ENCODE measurements around the gene VCAN.

The VCAN gene

DNA sequence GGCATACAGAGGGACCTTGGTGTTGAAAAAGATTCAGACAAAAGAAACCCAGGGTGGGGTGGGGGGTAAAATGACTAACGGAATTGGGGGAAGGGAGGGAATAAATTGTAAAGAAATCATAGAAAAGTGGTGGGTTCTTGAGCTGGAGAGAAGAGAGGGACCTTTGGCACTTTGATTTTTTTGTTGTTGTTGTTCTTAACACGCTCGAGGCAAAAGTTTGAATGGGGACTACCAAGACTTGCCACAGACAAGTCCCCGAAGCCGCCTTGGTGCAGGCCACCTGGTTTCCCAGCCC lies 616 bp downstream of the VCAN start:
- Histone ChIP-seq H3K4ac (ENCODE audit: low read length) (no peak overlapping the region), H2BK12ac (ENCODE audit: low read length) (no peak overlapping the region), H3K36me3 (replicated peaks in 1 of 2; ENCODE audit: control insufficient read depth in 2 of 2, insufficient read depth in 2 of 2, low read length in 2 of 2) (peaks cover 0 to 29% of the 10 kb centered on the region in 2 donors), H2AFZ (ENCODE audit: low read length) (no peak overlapping the region), H3K9ac (ENCODE audit: low read depth, low read length, poor library complexity) (peak overlapping the region; percentile 99), H3K27ac (replicated peaks; ENCODE audit: low read length) (peak overlapping the region; percentile 94), H3K23ac (ENCODE audit: low read depth, low read length, poor library complexity) (peak overlapping the region; percentile 69), H3K27me3 (ENCODE audit: control insufficient read depth in 3 of 3, insufficient read depth in 3 of 3, low read depth in 1 of 3, low read length in 3 of 3) (no peaks in the 10 kb centered on the region), H3K79me1 (ENCODE audit: low read depth, low read length) (no peaks in the 10 kb centered on the region), H2AK5ac (ENCODE audit: low read depth, low read length) (peak overlapping the region; percentile 23), H3K4me1 (ENCODE audit: control insufficient read depth in 2 of 2, insufficient read depth in 1 of 2, low read depth in 1 of 2, low read length in 2 of 2) (peaks cover 9 to 33% of the 10 kb centered on the region in 2 donors), H3K9me3 (replicated peaks in 1 of 2; ENCODE audit: control insufficient read depth in 2 of 2, insufficient read depth in 1 of 2, low read depth in 1 of 2, low read length in 2 of 2) (peaks cover 0 to 2% of the 10 kb centered on the region in 2 donors), H3K14ac (ENCODE audit: low read length) (peak overlapping the region; percentile 94), H3K18ac (ENCODE audit: low read length) (peak overlapping the region; percentile 99), H4K91ac (ENCODE audit: low read depth, low read length, poor library complexity) (peak overlapping the region; percentile 87), H3K4me3 (ENCODE audit: low read length in 2 of 2) (peak overlapping the region; percentile 87 to 88), H2BK5ac (ENCODE audit: low read length) (peak overlapping the region; percentile 33), H4K8ac (ENCODE audit: low read depth, low read length) (no peak overlapping the region), H3K4me2 (ENCODE audit: insufficient read depth, low read length, poor library complexity, severe bottlenecking) (peak overlapping the region; percentile 91), H2BK15ac (ENCODE audit: low read length) (peak overlapping the region; percentile 95), H2BK120ac (ENCODE audit: low read depth, low read length) (peak overlapping the region; percentile 98)
- WGBS, 2 donors (ENCODE audit: extremely low coverage in 2 of 2, insufficient read length in 2 of 2, insufficient replicate concordance in 1 of 2) = no CpG with 5 or more reads among the region's 5 CpGs
- no peak for DNase-seq (ENCODE audit: low spot score)

DNA sequence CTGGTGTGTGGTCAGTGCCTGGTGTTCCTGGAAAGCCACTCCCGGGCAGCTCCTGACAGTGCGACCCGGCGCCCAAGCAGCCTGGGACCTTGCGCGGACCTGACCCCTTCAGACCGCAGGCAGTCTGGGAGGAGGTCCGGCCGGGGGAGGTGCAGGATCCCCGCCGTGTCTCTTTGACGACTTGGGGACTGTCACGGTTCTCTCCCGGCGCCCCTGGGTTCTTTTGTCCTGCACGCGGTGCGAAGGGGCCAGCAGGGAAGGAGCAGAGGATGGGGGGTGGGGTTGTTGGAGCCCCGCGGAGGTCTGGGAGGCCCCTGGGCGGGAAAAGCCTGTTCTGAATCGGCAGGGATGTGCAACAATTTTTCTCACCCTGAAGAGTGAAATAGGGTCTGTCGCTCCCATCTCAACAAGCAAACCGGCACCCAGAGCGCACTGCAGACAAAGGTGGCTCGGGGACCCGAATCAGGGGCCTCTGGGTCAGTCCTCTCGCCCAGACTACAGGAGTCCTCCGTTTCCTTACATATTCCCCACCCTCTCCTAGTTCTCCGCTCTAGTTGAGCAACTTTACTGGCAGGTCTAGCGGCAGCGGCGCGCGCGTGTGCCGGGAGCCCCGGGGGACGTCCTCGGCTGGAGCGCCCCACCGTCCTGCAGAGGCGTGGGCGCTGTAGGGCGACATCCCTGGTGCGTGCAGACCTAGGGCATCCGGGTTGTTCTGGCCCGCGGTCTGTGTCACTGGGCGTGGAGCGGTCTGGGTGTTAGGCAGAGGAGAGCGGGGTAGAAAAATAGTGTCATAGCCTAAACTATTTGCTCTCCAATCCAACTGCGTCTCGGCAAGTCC lies 1.2 kb downstream of the VCAN start:
- Histone ChIP-seq H2BK120ac (ENCODE audit: low read depth, low read length) (peak overlapping the region; percentile 98), H3K79me1 (ENCODE audit: low read depth, low read length) (no peaks in the 10 kb centered on the region), H3K36me3 (replicated peaks in 1 of 2; ENCODE audit: control insufficient read depth in 2 of 2, insufficient read depth in 2 of 2, low read length in 2 of 2) (peaks cover 0 to 35% of the 10 kb centered on the region in 2 donors), H2BK12ac (ENCODE audit: low read length) (no peak overlapping the region), H3K4ac (ENCODE audit: low read length) (peak overlapping the region; percentile 58), H2AK5ac (ENCODE audit: low read depth, low read length) (peak overlapping the region; percentile 23), H2AFZ (ENCODE audit: low read length) (peak overlapping the region; percentile 42), H3K14ac (ENCODE audit: low read length) (peak overlapping the region; percentile 94), H2BK5ac (ENCODE audit: low read length) (peak overlapping the region; percentile 33), H3K27me3 (ENCODE audit: control insufficient read depth in 3 of 3, insufficient read depth in 3 of 3, low read depth in 1 of 3, low read length in 3 of 3) (no peaks in the 10 kb centered on the region), H3K9me3 (replicated peaks in 1 of 2; ENCODE audit: control insufficient read depth in 2 of 2, insufficient read depth in 1 of 2, low read depth in 1 of 2, low read length in 2 of 2) (peaks cover 0 to 2% of the 10 kb centered on the region in 2 donors), H3K4me3 (ENCODE audit: low read length in 2 of 2) (peak overlapping the region; percentile 87 to 88), H3K23ac (ENCODE audit: low read depth, low read length, poor library complexity) (peak overlapping the region; percentile 69), H3K4me2 (ENCODE audit: insufficient read depth, low read length, poor library complexity, severe bottlenecking) (peak overlapping the region; percentile 91), H2BK15ac (ENCODE audit: low read length) (peak overlapping the region; percentile 95), H3K9ac (ENCODE audit: low read depth, low read length, poor library complexity) (peak overlapping the region; percentile 99), H4K8ac (ENCODE audit: low read depth, low read length) (no peak overlapping the region), H3K27ac (replicated peaks; ENCODE audit: low read length) (peak overlapping the region; percentile 94), H3K18ac (ENCODE audit: low read length) (peak overlapping the region; percentile 99), H4K91ac (ENCODE audit: low read depth, low read length, poor library complexity) (peak overlapping the region; percentile 87), H3K4me1 (ENCODE audit: control insufficient read depth in 2 of 2, insufficient read depth in 1 of 2, low read depth in 1 of 2, low read length in 2 of 2) (peaks cover 7 to 33% of the 10 kb centered on the region in 2 donors)
- peak; percentile 57 for DNase-seq (ENCODE audit: low spot score)
- no CpG with 5 or more reads among the region's 54 CpGs for WGBS, 2 donors (ENCODE audit: extremely low coverage in 2 of 2, insufficient read length in 2 of 2, insufficient replicate concordance in 1 of 2)

DNA sequence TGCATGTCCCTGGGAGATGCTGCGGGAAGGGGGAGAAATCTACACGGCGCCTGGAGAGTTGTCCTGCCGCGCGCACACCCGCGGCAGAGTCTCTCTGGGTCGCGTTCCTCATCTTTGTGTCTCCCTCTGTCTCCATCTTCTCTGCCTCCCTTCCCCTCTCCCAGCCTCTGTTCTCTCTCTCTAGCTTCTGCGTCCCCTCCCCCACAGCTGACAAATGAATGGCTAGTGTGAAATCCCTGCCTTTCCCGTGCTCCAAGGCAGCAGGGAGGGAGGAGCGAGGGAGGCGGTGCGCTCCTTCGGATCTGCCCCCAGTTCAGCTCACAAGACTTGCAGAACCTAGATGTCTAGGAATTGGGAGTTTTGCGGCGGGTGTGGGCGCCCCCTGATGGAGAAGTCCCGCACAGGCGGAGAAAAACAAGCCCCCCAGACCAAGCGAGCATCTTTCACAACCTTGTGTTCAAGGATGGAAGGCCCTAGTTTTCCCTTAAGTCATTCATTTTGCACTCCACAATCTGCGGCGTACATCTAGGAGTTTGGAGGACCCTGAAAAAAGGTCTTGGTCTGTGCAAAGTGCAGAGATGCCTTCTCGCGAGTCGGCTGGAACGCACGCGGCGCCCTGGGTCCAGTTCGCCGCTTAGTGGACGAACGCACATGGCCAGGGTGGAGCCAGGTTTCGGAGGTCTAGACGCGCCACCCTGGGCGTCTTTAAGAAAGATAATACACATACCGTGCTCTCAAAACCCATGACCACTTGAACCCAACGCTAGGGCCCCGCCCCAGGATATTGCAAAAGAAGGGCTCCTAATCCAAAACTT lies 2.0 kb downstream of the VCAN start:
- H3K23ac ChIP-seq (ENCODE audit: low read depth, low read length, poor library complexity) = peak overlapping the region; percentile 8
- H3K4me2 ChIP-seq (ENCODE audit: insufficient read depth, low read length, poor library complexity, severe bottlenecking) = peak overlapping the region; percentile 91
- H2BK120ac ChIP-seq (ENCODE audit: low read depth, low read length) = peak overlapping the region; percentile 98
- H3K4ac ChIP-seq (ENCODE audit: low read length) = no peak overlapping the region
- peak; percentile 97 for DNase-seq (ENCODE audit: low spot score)
- H2BK5ac ChIP-seq (ENCODE audit: low read length) = peak overlapping the region; percentile 33
- peaks cover 0 to 43% of the 10 kb centered on the region in 2 donors for H3K36me3 ChIP-seq (replicated peaks in 1 of 2; ENCODE audit: control insufficient read depth in 2 of 2, insufficient read depth in 2 of 2, low read length in 2 of 2)
- no peaks in the 10 kb centered on the region for H3K79me1 ChIP-seq (ENCODE audit: low read depth, low read length)
- H4K8ac ChIP-seq (ENCODE audit: low read depth, low read length) = no peak overlapping the region
- H3K4me3 ChIP-seq (ENCODE audit: low read length in 2 of 2) = peak overlapping the region; percentile 87 to 88
- peak overlapping the region; percentile 99 for H3K9ac ChIP-seq (ENCODE audit: low read depth, low read length, poor library complexity)
- WGBS, 2 donors (ENCODE audit: extremely low coverage in 2 of 2, insufficient read length in 2 of 2, insufficient replicate concordance in 1 of 2) = no CpG with 5 or more reads among the region's 42 CpGs
- no peak overlapping the region for H2BK12ac ChIP-seq (ENCODE audit: low read length)
- peak overlapping the region; percentile 94 for H3K27ac ChIP-seq (replicated peaks; ENCODE audit: low read length)
- peak overlapping the region; percentile 99 for H3K18ac ChIP-seq (ENCODE audit: low read length)
- peak overlapping the region; percentile 95 for H2BK15ac ChIP-seq (ENCODE audit: low read length)
- no peak overlapping the region for H4K91ac ChIP-seq (ENCODE audit: low read depth, low read length, poor library complexity)
- H2AFZ ChIP-seq (ENCODE audit: low read length) = peak overlapping the region; percentile 60
- H3K4me1 ChIP-seq (ENCODE audit: control insufficient read depth in 2 of 2, insufficient read depth in 1 of 2, low read depth in 1 of 2, low read length in 2 of 2) = peaks cover 7 to 29% of the 10 kb centered on the region in 2 donors
- peak overlapping the region; percentile 94 for H3K14ac ChIP-seq (ENCODE audit: low read length)
- peak overlapping the region; percentile 23 for H2AK5ac ChIP-seq (ENCODE audit: low read depth, low read length)
- no peaks in the 10 kb centered on the region for H3K27me3 ChIP-seq (ENCODE audit: control insufficient read depth in 3 of 3, insufficient read depth in 3 of 3, low read depth in 1 of 3, low read length in 3 of 3)
- peaks cover 0 to 5% of the 10 kb centered on the region in 2 donors for H3K9me3 ChIP-seq (replicated peaks in 1 of 2; ENCODE audit: control insufficient read depth in 2 of 2, insufficient read depth in 1 of 2, low read depth in 1 of 2, low read length in 2 of 2)

Data from neuronal stem cell (in vitro differentiated cells).